ENCODE results near the gene METTL27.

The METTL27 gene

GRCh38 chr7:73876361-73876760 lies 34.0 kb upstream of the METTL27 start:
- H3K4me3 ChIP-seq (ENCODE audit: low read depth, low read length): no peak overlapping the region
- no peak for DNase-seq (ENCODE audit: low read depth)
- TF ChIP-seq CTCF (IDR thresholded peaks at IDR 0.05; ENCODE audit: low read depth, low read length, missing control alignments): no peak

GRCh38 chr7:73872056-73872908 lies 30.0 kb upstream of the METTL27 start:
- no peak for TF ChIP-seq CTCF (IDR thresholded peaks at IDR 0.05; ENCODE audit: low read depth, low read length, missing control alignments)
- no peak for DNase-seq (ENCODE audit: low read depth)
- no peak overlapping the region for H3K4me3 ChIP-seq (ENCODE audit: low read depth, low read length)

GRCh38 chr7:73871163-73872011 lies 29.1 kb upstream of the METTL27 start:
- no peak for TF ChIP-seq CTCF (IDR thresholded peaks at IDR 0.05; ENCODE audit: low read depth, low read length, missing control alignments)
- H3K4me3 ChIP-seq (ENCODE audit: low read depth, low read length): no peak overlapping the region
- DNase-seq (ENCODE audit: low read depth): no peak

GRCh38 chr7:73870041-73870492 lies 27.8 kb upstream of the METTL27 start:
- TF ChIP-seq CTCF (IDR thresholded peaks at IDR 0.05; ENCODE audit: low read depth, low read length, missing control alignments): no peak
- no peak for DNase-seq (ENCODE audit: low read depth)
- no peak overlapping the region for H3K4me3 ChIP-seq (ENCODE audit: low read depth, low read length)

GRCh38 chr7:73869011-73869798 lies 26.9 kb upstream of the METTL27 start:
- no peak for DNase-seq (ENCODE audit: low read depth)
- no peak for TF ChIP-seq CTCF (IDR thresholded peaks at IDR 0.05; ENCODE audit: low read depth, low read length, missing control alignments)
- no peak overlapping the region for H3K4me3 ChIP-seq (ENCODE audit: low read depth, low read length)

GRCh38 chr7:73866446-73866767 lies 24.1 kb upstream of the METTL27 start:
- TF ChIP-seq CTCF (IDR thresholded peaks at IDR 0.05; ENCODE audit: low read depth, low read length, missing control alignments): no peak
- H3K4me3 ChIP-seq (ENCODE audit: low read depth, low read length): no peak overlapping the region
- DNase-seq (ENCODE audit: low read depth): no peak

Data from GM12864 (cell line).